GM23338 (cell line): Measurements from ENCODE around the gene REX1BD. TPM values are rescaled to one million over a fixed set of nuclear protein-coding genes. Genes with fewer than 3 reads are reported as not detected.

Source experiments
- ATAC-seq: fragments of 200-7000 bp; cut with Tn5 transposase; 3 replicates; pipeline ENCODE4 v1.9.1; 2020
- DNase-seq: peaks from one replicate; pipeline ENCODE4 v3.0.0-alpha.2; 2015; ENCODE audit warnings: low spot score
- H2AFZ ChIP-seq: fragments of 200-600 bp; sonication (generic); 2 replicates; pipeline ENCODE4 v1.8.0; 2016; ENCODE audit warnings: antibody characterized with exemption, mild to moderate bottlenecking, moderate library complexity
- H3F3A ChIP-seq: fragments of 200-600 bp; sonication (generic); replicated peaks from 2 replicates; pipeline ENCODE4 v1.8.0; 2017; ENCODE audit warnings: antibody characterized with exemption, mixed run types, low read depth
- H3K27ac ChIP-seq: fragments of 200-600 bp; sonication (generic); 2 replicates; pipeline ENCODE4 v1.6.1; 2016; ENCODE audit warnings: low read depth
- H3K27me3 ChIP-seq: fragments of 200-600 bp; sonication (generic); 2 replicates; pipeline ENCODE4 v1.8.0; 2016; ENCODE audit warnings: mild to moderate bottlenecking, mixed run types, moderate library complexity; ENCODE audit not compliant: insufficient read depth
- H3K36me3 ChIP-seq: fragments of 200-600 bp; sonication (generic); 2 replicates; pipeline ENCODE4 v1.8.0; 2016; ENCODE audit warnings: mild to moderate bottlenecking; ENCODE audit not compliant: insufficient read depth
- H3K4me1 ChIP-seq: fragments of 200-600 bp; sonication (generic); 2 replicates; pipeline ENCODE4 v1.8.0; 2016; ENCODE audit warnings: mild to moderate bottlenecking, moderate library complexity; ENCODE audit not compliant: insufficient read depth
- H3K4me2 ChIP-seq: fragments of 200-600 bp; sonication (generic); 2 replicates; pipeline ENCODE4 v1.7.1; 2017; ENCODE audit warnings: mixed run types
- H3K4me3 ChIP-seq: fragments of 200-600 bp; sonication (generic); 2 replicates; pipeline ENCODE4 v1.6.1; 2016; ENCODE audit warnings: mixed run types
- H3K79me2 ChIP-seq: fragments of 200-600 bp; sonication (generic); replicated peaks from 2 replicates; pipeline ENCODE4 v1.8.0; 2017; ENCODE audit warnings: mild to moderate bottlenecking; ENCODE audit not compliant: insufficient read depth
- H3K9me2 ChIP-seq: fragments of 200-600 bp; sonication (generic); 2 replicates; pipeline ENCODE4 v1.8.0; 2017; ENCODE audit not compliant: insufficient read depth
- H4K20me1 ChIP-seq: fragments of 200-600 bp; sonication (generic); replicated peaks from 2 replicates; pipeline ENCODE4 v1.8.0; 2017; ENCODE audit warnings: mild to moderate bottlenecking; ENCODE audit not compliant: insufficient read depth
- H3K27ac Mint-ChIP-seq: 2 replicates; pipeline ENCODE4 v1.8.0; 2020; ENCODE audit warnings: inconsistent platforms, mild to moderate bottlenecking, moderate library complexity, mixed read lengths
- H3K27me3 Mint-ChIP-seq: 3 replicates; pipeline ENCODE4 v1.8.0; 2022; ENCODE audit warnings: low read depth, mild to moderate bottlenecking, moderate library complexity, mixed read lengths, inconsistent platforms; ENCODE audit not compliant: insufficient read depth, poor library complexity
- H3K36me3 Mint-ChIP-seq: 3 replicates; pipeline ENCODE4 v1.8.0; 2021; ENCODE audit warnings: low read depth, mild to moderate bottlenecking, inconsistent platforms, moderate library complexity, mixed read lengths
- H3K4me1 Mint-ChIP-seq: 3 replicates; pipeline ENCODE4 v1.8.0; 2020; ENCODE audit warnings: mild to moderate bottlenecking, inconsistent platforms, mixed read lengths
- H3K4me3 Mint-ChIP-seq: 3 replicates; pipeline ENCODE4 v1.8.0; 2021; ENCODE audit warnings: moderate library complexity, mild to moderate bottlenecking, inconsistent platforms, mixed read lengths
- H3K9me3 Mint-ChIP-seq: 3 replicates; pipeline ENCODE4 v1.8.0; 2020; ENCODE audit warnings: moderate library complexity, mild to moderate bottlenecking, inconsistent platforms, mixed read lengths
- CREB1 ChIP-seq: fragments of 250-450 bp; sonication (Bioruptor Pico); IDR thresholded peaks from 2 replicates; pipeline ENCODE4 v1.5.0; 2020; ENCODE audit warnings: low read depth, mild to moderate bottlenecking, moderate library complexity
- EZH2 ChIP-seq: fragments of 200-600 bp; sonication (generic); IDR thresholded peaks from one replicate; pipeline ENCODE4 v1.8.0; 2017; ENCODE audit warnings: antibody characterized with exemption, mild to moderate bottlenecking, low read depth; ENCODE audit not compliant: unreplicated experiment
- EZH2phosphoT487 ChIP-seq: fragments of 200-600 bp; sonication (generic); IDR thresholded peaks from one replicate; pipeline ENCODE4 v1.8.1; 2018; ENCODE audit warnings: antibody characterized with exemption; ENCODE audit not compliant: unreplicated experiment
- JUNB ChIP-seq: IDR thresholded peaks from one replicate; pipeline ENCODE4 v1.6.1; 2016; ENCODE audit warnings: antibody characterized with exemption; ENCODE audit not compliant: unreplicated experiment
- POLR2AphosphoS5 ChIP-seq: IDR thresholded peaks from 2 replicates; pipeline ENCODE4 v1.6.1; 2016; ENCODE audit warnings: antibody characterized with exemption, low read depth
- STAT1 ChIP-seq: IDR thresholded peaks from one replicate; pipeline ENCODE4 v1.6.1; 2016; ENCODE audit warnings: antibody characterized with exemption; ENCODE audit not compliant: unreplicated experiment
- ZNF114 ChIP-seq: fragments of 250-450 bp; sonication (Bioruptor Pico); IDR thresholded peaks from 2 replicates; pipeline ENCODE4 v1.5.0; 2020; ENCODE audit warnings: mild to moderate bottlenecking, moderate library complexity
- polyA plus RNA-seq: library from polyadenylated mRNA; unstranded; fragments of >200 nt; fragmentation: Nextera tagmentation; extraction: Ambion mirVana; gene quantifications from 2 replicates; pipeline ENCODE4 v1.2.1, GENCODE V29; 2016
- total RNA-seq: library from RNA; depleted of rRNA; stranded (reverse); fragments of >200 nt; shearing (Covaris generic); gene quantifications from 2 replicates; pipeline ENCODE4 v1.2.3, GENCODE V29; 2014
- TF ChIP-seq, protein P1 (sequence below), 2 experiments: fragments of 200-600 bp in 1 of 2; sonication (generic) in 1 of 2; conservative IDR thresholded peaks; 2 replicates each; pipeline versions ENCODE4 v1.5.1 to v1.6.1; 2016 to 2017; ENCODE audit warnings: antibody characterized with exemption in 2 of 2, low read depth in 2 of 2, mild to moderate bottlenecking in 2 of 2, moderate library complexity in 1 of 2
- TF ChIP-seq, protein P2 (sequence below): IDR thresholded peaks from one replicate; pipeline ENCODE4 v1.6.1; 2018; ENCODE audit warnings: antibody characterized with exemption; ENCODE audit not compliant: unreplicated experiment

Gene REX1BD
- total and polyA plus RNA-seq, 2 experiments from 2014 or later, result 124 to 138 TPM

DNA sequence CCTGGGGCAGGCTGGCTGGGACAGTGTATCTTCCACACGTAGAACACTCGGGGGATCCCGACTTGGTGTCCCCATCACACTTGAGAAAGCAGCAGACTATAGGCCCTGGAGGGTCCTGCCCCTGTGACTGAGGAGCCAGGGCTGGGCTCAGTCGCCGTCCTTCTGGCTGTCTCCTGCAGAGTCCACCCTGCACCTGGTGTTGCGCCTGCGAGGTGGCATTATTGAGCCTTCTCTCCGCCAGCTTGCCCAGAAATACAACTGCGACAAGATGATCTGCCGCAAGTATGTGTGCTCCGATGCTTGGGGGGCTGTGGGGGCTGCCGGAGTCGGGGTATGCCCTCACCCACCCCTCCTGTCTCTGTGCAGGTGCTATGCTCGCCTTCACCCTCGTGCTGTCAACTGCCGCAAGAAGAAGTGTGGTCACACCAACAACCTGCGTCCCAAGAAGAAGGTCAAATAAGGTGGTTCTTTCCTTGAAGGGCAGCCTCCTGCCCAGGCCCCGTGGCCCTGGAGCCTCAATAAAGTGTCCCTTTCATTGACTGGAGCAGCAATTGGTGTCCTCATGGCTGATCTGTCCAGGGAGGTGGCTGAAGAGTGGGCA, 13.8 kb upstream of the REX1BD start (continued):
- TF ChIP-seq, protein P1, sequence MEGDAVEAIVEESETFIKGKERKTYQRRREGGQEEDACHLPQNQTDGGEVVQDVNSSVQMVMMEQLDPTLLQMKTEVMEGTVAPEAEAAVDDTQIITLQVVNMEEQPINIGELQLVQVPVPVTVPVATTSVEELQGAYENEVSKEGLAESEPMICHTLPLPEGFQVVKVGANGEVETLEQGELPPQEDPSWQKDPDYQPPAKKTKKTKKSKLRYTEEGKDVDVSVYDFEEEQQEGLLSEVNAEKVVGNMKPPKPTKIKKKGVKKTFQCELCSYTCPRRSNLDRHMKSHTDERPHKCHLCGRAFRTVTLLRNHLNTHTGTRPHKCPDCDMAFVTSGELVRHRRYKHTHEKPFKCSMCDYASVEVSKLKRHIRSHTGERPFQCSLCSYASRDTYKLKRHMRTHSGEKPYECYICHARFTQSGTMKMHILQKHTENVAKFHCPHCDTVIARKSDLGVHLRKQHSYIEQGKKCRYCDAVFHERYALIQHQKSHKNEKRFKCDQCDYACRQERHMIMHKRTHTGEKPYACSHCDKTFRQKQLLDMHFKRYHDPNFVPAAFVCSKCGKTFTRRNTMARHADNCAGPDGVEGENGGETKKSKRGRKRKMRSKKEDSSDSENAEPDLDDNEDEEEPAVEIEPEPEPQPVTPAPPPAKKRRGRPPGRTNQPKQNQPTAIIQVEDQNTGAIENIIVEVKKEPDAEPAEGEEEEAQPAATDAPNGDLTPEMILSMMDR (conservative IDR thresholded peaks at IDR 0.05; ENCODE audit: low read depth in 2 of 2), result no peak
- TF ChIP-seq EZH2 (no peak), ZNF114 (CRISPR knock-in tag) (no peak), EZH2phosphoT487 (no peak)
- TF ChIP-seq, protein P2, sequence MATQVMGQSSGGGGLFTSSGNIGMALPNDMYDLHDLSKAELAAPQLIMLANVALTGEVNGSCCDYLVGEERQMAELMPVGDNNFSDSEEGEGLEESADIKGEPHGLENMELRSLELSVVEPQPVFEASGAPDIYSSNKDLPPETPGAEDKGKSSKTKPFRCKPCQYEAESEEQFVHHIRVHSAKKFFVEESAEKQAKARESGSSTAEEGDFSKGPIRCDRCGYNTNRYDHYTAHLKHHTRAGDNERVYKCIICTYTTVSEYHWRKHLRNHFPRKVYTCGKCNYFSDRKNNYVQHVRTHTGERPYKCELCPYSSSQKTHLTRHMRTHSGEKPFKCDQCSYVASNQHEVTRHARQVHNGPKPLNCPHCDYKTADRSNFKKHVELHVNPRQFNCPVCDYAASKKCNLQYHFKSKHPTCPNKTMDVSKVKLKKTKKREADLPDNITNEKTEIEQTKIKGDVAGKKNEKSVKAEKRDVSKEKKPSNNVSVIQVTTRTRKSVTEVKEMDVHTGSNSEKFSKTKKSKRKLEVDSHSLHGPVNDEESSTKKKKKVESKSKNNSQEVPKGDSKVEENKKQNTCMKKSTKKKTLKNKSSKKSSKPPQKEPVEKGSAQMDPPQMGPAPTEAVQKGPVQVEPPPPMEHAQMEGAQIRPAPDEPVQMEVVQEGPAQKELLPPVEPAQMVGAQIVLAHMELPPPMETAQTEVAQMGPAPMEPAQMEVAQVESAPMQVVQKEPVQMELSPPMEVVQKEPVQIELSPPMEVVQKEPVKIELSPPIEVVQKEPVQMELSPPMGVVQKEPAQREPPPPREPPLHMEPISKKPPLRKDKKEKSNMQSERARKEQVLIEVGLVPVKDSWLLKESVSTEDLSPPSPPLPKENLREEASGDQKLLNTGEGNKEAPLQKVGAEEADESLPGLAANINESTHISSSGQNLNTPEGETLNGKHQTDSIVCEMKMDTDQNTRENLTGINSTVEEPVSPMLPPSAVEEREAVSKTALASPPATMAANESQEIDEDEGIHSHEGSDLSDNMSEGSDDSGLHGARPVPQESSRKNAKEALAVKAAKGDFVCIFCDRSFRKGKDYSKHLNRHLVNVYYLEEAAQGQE, result no peak

DNA sequence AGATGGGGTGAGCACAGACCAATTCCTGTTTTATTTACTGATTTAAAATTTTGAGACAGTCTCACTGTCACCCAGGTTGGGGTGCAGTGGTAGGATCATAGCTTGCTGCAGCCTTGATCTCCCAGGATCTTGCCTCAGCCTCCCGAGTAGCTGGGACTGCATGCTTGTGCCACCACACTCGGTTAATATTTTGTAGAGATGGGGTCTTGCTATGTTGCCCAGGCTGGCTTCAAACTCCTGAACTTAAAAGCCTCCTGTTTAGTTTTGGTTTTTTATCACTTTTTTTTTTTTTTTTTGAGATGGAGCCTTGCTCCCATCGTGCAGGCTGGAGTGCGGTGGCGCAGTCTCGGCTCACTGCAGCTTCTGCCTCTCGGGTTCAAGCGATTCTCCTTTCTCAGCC, 12.2 kb upstream of the REX1BD start:
- Histone ChIP-seq H3K27ac (0 out of 2 replicates have a peak overlapping the region, but pooled peaks have one; percentile 63), H3K4me1 (peaks cover 8% of the 10 kb centered on the region), H3K36me3 (peaks cover 36% of the 10 kb centered on the region), H3K9me2 (no peaks in the 10 kb centered on the region), H4K20me1 (peaks cover 31% of the 10 kb centered on the region), H3K27me3 (no peaks in the 10 kb centered on the region), H2AFZ (no peak overlapping the region), H3F3A (peaks cover 51% of the 10 kb centered on the region), H3K79me2 (peaks cover 29% of the 10 kb centered on the region), H3K4me3 (no peak overlapping the region), H3K4me2 (no peak overlapping the region)
- no peak for ATAC-seq
- no peak overlapping the region for H3K4me3 Mint-ChIP-seq
- no peaks in the 10 kb centered on the region for H3K9me3 Mint-ChIP-seq
- H3K36me3 Mint-ChIP-seq, result peaks cover 65% of the 10 kb centered on the region
- peaks cover 11% of the 10 kb centered on the region for H3K4me1 Mint-ChIP-seq
- H3K27ac Mint-ChIP-seq, result no peak overlapping the region
- no peak for DNase-seq
- peaks cover 17% of the 10 kb centered on the region for H3K27me3 Mint-ChIP-seq
- TF ChIP-seq, protein P1 (conservative IDR thresholded peaks at IDR 0.05; ENCODE audit: low read depth in 2 of 2), result no peak
- TF ChIP-seq ZNF114 (CRISPR knock-in tag) (no peak), CREB1 (CRISPR knock-in tag) (no peak), POLR2AphosphoS5 (no peak), JUNB (no peak), STAT1 (no peak)
- TF ChIP-seq, protein P2, result no peak
